ENCODE results near the gene ROR2. TPM values are rescaled to one million over a fixed set of nuclear protein-coding genes. Genes with fewer than 3 reads are reported as not detected.

ROR2 gene
- total RNA-seq, 1 experiment from 2014 or later: 0.66 TPM

GRCh38 chr9:91765296-91765695, 184.7 kb downstream of the ROR2 start:
- Histone ChIP-seq H3K27ac (no peak overlapping the region), H3K4me3 (no peak overlapping the region), H3K27me3 (replicated peaks) (no peaks in the 10 kb centered on the region), H3K9me3 (replicated peaks) (no peaks in the 10 kb centered on the region; the same call in 1 of the 2 replicates), H3K36me3 (no peaks in the 10 kb centered on the region), H3K4me1 (replicated peaks) (no peaks in the 10 kb centered on the region)
- no peak for DNase-seq (ENCODE audit: low read depth in 1 of 2, low spot score in 2 of 2)

- Histone ChIP-seq H3K36me3 (no peaks in the 10 kb centered on the region), H3K9me3 (replicated peaks) (no peaks in the 10 kb centered on the region; the same call in 1 of the 2 replicates), H3K4me3 (no peak overlapping the region), H3K27ac (no peak overlapping the region), H3K27me3 (replicated peaks) (no peaks in the 10 kb centered on the region), H3K4me1 (replicated peaks) (no peaks in the 10 kb centered on the region)
- no peak for DNase-seq (ENCODE audit: low read depth in 1 of 2, low spot score in 2 of 2)
Measured at GRCh38 chr9:91764661-91765060, 185.4 kb downstream of the ROR2 start.

DNA sequence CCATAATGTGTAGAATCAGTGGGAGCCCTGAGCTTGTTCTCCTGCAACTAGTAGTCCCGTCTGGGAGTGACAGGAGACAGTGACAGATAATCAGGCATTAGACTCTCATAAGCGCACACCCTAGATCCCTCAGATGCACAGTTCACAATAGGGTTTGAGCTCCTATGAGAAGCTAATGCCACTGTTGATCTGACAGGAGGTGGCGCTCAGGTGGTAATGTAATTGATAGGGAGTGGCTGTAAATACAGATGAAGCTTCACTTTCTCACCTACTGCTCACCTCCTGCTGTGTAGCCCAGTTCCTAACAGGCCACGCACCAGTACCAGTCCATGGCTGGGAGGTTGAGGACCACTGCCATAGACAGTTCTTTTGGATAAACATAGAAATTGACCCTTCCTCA, 188.7 kb downstream of the ROR2 start:
- Histone ChIP-seq H3K9me3 (replicated peaks) (no peaks in the 10 kb centered on the region; the same call in 1 of the 2 replicates), H3K27me3 (replicated peaks) (no peaks in the 10 kb centered on the region), H3K4me3 (no peak overlapping the region), H3K27ac (no peak overlapping the region), H3K36me3 (no peaks in the 10 kb centered on the region), H3K4me1 (replicated peaks) (no peaks in the 10 kb centered on the region)
- no peak for DNase-seq (ENCODE audit: low read depth in 1 of 2, low spot score in 2 of 2)

DNA sequence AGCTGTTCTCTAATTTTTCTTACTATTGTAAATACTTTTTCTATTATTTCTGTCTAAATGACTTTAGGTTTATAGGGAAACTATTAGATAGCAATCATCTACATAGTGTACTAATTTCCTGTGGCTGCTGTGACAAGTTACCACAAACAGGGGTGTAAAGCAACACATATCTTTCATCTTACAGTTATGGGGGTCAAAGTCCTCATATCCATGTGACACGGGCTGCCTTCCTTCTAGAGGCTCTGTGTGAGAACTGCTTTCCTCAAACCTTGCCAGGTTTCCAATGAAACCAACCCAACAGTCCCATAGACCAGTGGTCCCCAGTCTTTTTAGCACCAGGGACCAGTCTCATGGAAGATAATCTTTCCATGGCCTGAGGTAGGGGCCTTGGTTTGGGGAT, 189.1 kb downstream of the ROR2 start:
- Histone ChIP-seq H3K4me1 (replicated peaks) (no peaks in the 10 kb centered on the region), H3K36me3 (no peaks in the 10 kb centered on the region), H3K9me3 (replicated peaks) (no peaks in the 10 kb centered on the region; the same call in 1 of the 2 replicates), H3K4me3 (no peak overlapping the region), H3K27ac (no peak overlapping the region), H3K27me3 (replicated peaks) (no peaks in the 10 kb centered on the region)
- no peak for DNase-seq (ENCODE audit: low read depth in 1 of 2, low spot score in 2 of 2)

DNA sequence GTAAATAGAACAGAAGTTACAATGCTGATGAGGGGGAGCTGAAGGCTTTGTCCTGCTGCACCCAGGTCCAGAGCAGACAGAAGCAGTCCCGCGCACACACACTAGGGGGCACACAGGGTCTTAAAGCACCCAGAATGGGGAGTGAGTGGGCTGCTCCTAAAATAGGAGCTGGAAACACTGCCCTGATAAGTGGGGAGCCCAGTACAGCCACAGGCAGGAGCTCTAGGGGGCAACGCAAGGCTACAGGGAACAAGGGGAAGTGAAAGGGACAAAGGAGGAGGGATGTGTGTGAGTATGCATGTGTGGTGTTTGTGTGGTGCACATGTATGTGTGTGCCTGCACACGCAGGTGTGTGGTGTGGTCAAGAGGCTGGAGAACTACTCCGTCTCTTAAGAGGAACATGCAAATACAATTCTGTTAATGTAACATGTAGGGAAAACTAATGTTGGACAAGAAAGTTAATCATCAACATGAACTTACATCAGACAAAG, 191.5 kb downstream of the ROR2 start:
- H3K9me3 ChIP-seq (replicated peaks): no peaks in the 10 kb centered on the region
- no peaks in the 10 kb centered on the region for H3K27me3 ChIP-seq (replicated peaks)
- H3K4me1 ChIP-seq (replicated peaks): no peaks in the 10 kb centered on the region
- H3K4me3 ChIP-seq: no peak overlapping the region
- DNase-seq (ENCODE audit: low read depth in 1 of 2, low spot score in 2 of 2): peak in 1 of 2 experiments; percentile 23
- H3K27ac ChIP-seq: no peak overlapping the region
- no peaks in the 10 kb centered on the region for H3K36me3 ChIP-seq

DNA sequence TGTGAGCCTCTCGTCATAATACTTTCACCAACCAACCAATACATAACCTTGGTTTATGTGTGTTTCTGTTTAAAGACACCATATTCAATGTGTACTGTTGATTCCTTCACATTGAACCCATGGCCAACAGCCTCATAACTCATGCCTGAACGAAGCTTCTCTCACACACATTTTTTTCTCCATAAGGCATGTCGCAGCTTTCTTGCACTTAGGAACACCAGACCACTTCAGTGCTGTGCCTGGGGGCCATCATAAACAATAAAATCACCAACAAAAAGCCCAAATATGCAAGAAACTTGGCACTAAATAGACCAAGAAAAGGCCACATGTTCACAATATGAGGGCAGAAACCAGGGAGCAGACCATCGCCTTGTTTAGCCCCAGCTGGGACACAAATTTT, 192.2 kb downstream of the ROR2 start:
- H3K4me3 ChIP-seq: no peak overlapping the region
- H3K27me3 ChIP-seq (replicated peaks): no peaks in the 10 kb centered on the region
- no peaks in the 10 kb centered on the region for H3K4me1 ChIP-seq (replicated peaks)
- no peak for DNase-seq (ENCODE audit: low read depth in 1 of 2, low spot score in 2 of 2)
- no peak overlapping the region for H3K27ac ChIP-seq
- no peaks in the 10 kb centered on the region for H3K9me3 ChIP-seq (replicated peaks)
- H3K36me3 ChIP-seq: no peaks in the 10 kb centered on the region

DNA sequence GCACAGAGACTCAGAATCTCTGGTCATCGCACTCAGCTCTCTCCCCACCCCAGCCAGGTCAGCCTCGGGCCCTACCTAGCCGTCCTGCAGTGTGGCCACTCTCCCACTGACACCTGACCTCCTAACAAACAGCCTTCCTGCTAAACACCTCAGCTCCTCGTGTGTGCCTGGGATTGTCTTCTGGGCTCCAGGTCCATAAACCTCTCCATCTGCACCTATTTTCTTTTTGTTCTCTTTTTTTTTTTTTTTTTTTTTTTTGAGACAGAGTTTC, 193.6 kb downstream of the ROR2 start:
- Histone ChIP-seq H3K27me3 (replicated peaks) (peaks cover 3% of the 10 kb centered on the region; the same call in 1 of the 2 replicates), H3K9me3 (replicated peaks) (no peaks in the 10 kb centered on the region), H3K27ac (no peak overlapping the region), H3K36me3 (no peaks in the 10 kb centered on the region), H3K4me3 (no peak overlapping the region), H3K4me1 (replicated peaks) (no peaks in the 10 kb centered on the region)
- DNase-seq (ENCODE audit: low read depth in 1 of 2, low spot score in 2 of 2): no peak

GRCh38 chr9:91755761-91756509, 194.1 kb downstream of the ROR2 start:
- Histone ChIP-seq H3K36me3 (no peaks in the 10 kb centered on the region), H3K9me3 (replicated peaks) (no peaks in the 10 kb centered on the region), H3K27me3 (replicated peaks) (peaks cover 3% of the 10 kb centered on the region; the same call in 1 of the 2 replicates), H3K4me3 (no peak overlapping the region), H3K4me1 (replicated peaks) (no peaks in the 10 kb centered on the region), H3K27ac (no peak overlapping the region)
- DNase-seq (ENCODE audit: low read depth in 1 of 2, low spot score in 2 of 2): no peak

- DNase-seq (ENCODE audit: low read depth in 1 of 2, low spot score in 2 of 2): no peak
- H3K36me3 ChIP-seq: no peaks in the 10 kb centered on the region
- H3K27ac ChIP-seq: no peak overlapping the region
- H3K4me3 ChIP-seq: no peak overlapping the region
- no peaks in the 10 kb centered on the region for H3K9me3 ChIP-seq (replicated peaks)
- peaks cover 3% of the 10 kb centered on the region; the same call in 1 of the 2 replicates for H3K27me3 ChIP-seq (replicated peaks)
- H3K4me1 ChIP-seq (replicated peaks): no peaks in the 10 kb centered on the region
Measured at GRCh38 chr9:91753711-91754110, 196.3 kb downstream of the ROR2 start.

- DNase-seq (ENCODE audit: low read depth in 1 of 2, low spot score in 2 of 2): no peak
- H3K9me3 ChIP-seq (replicated peaks): no peaks in the 10 kb centered on the region
- H3K27me3 ChIP-seq (replicated peaks): peaks cover 3% of the 10 kb centered on the region; the same call in 1 of the 2 replicates
- no peak overlapping the region for H3K4me3 ChIP-seq
- H3K36me3 ChIP-seq: no peaks in the 10 kb centered on the region
- no peak overlapping the region for H3K27ac ChIP-seq
- no peaks in the 10 kb centered on the region for H3K4me1 ChIP-seq (replicated peaks)
Measured at GRCh38 chr9:91751922-91752321, 198.1 kb downstream of the ROR2 start.

- Histone ChIP-seq H3K9me3 (replicated peaks) (no peaks in the 10 kb centered on the region), H3K4me3 (no peak overlapping the region), H3K27ac (no peak overlapping the region), H3K36me3 (no peaks in the 10 kb centered on the region), H3K4me1 (replicated peaks) (no peaks in the 10 kb centered on the region), H3K27me3 (replicated peaks) (peaks cover 3% of the 10 kb centered on the region; the same call in 1 of the 2 replicates)
- no peak for DNase-seq (ENCODE audit: low read depth in 1 of 2, low spot score in 2 of 2)
Measured at GRCh38 chr9:91750343-91750742, 199.7 kb downstream of the ROR2 start.

- Histone ChIP-seq H3K27me3 (replicated peaks) (no peaks in the 10 kb centered on the region), H3K27ac (no peak overlapping the region), H3K9me3 (replicated peaks) (no peaks in the 10 kb centered on the region), H3K4me3 (no peak overlapping the region), H3K4me1 (replicated peaks) (no peaks in the 10 kb centered on the region), H3K36me3 (no peaks in the 10 kb centered on the region)
- no peak for DNase-seq (ENCODE audit: low read depth in 1 of 2, low spot score in 2 of 2)
Measured at GRCh38 chr9:91746904-91747303, 203.1 kb downstream of the ROR2 start.

DNA sequence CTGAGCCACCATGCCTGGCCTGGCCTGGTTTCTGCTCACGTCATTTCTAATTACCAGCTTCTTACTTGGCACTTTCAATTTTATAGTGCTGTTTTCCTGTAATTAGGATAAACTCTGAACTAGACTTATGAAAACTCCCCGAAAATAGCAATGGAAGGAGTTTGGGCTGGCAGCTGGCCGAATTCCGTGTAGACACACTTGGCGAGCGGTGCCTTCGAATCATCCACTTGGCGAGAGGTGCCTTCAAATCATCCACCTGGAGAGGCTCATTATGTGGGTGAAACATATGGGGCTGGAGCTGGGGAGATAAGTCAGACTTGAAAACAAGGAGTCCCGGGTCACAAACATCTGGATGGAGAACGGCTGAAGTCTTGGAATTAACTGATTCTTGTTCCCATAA, 203.7 kb downstream of the ROR2 start:
- H3K4me1 ChIP-seq (replicated peaks): no peaks in the 10 kb centered on the region; the same call in 1 of the 2 replicates
- no peaks in the 10 kb centered on the region for H3K9me3 ChIP-seq (replicated peaks)
- H3K27me3 ChIP-seq (replicated peaks): no peaks in the 10 kb centered on the region
- no peak overlapping the region for H3K4me3 ChIP-seq
- no peak overlapping the region for H3K27ac ChIP-seq
- DNase-seq (ENCODE audit: low read depth in 1 of 2, low spot score in 2 of 2): no peak
- no peaks in the 10 kb centered on the region for H3K36me3 ChIP-seq

- DNase-seq (ENCODE audit: low read depth in 1 of 2, low spot score in 2 of 2): no peak
- Histone ChIP-seq H3K9me3 (replicated peaks) (no peaks in the 10 kb centered on the region), H3K36me3 (no peaks in the 10 kb centered on the region), H3K27ac (no peak overlapping the region), H3K4me1 (replicated peaks) (no peaks in the 10 kb centered on the region; the same call in 1 of the 2 replicates), H3K27me3 (replicated peaks) (no peaks in the 10 kb centered on the region), H3K4me3 (no peak overlapping the region)
Measured at GRCh38 chr9:91744114-91744513, 205.9 kb downstream of the ROR2 start.

DNA sequence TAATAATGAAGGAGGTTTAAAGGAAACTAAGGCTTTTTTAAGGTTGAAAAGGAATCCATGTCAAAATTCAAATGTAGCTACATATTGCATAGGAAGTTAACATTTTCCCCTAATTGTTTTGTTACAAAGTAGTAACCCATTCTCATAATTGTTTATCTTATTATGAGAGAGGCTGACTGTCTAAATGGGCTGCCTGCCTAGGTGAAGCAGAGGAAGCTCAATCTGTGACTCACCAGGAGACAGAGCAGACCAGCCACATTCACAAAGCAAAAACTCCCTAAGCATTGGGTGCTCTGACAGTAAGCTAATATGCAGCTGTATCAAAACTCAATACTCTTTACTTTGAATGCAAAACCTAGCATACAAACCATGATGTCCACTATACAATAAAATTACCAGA, 208.5 kb downstream of the ROR2 start:
- Histone ChIP-seq H3K27me3 (replicated peaks) (no peaks in the 10 kb centered on the region), H3K4me1 (replicated peaks) (no peaks in the 10 kb centered on the region; the same call in 1 of the 2 replicates), H3K9me3 (replicated peaks) (no peaks in the 10 kb centered on the region), H3K36me3 (no peaks in the 10 kb centered on the region), H3K4me3 (no peak overlapping the region), H3K27ac (no peak overlapping the region)
- DNase-seq (ENCODE audit: low read depth in 1 of 2, low spot score in 2 of 2): no peak
